Prostate gland (tissue), 2 donors: ENCODE measurements around the gene ALKBH7. TPM values are rescaled to one million over a fixed set of nuclear protein-coding genes. Genes with fewer than 3 reads are reported as not detected.

Experiments
- DNase-seq: peaks from one replicate; pipeline ENCODE4 v3.0.0-alpha.2; 2019; ENCODE audit warnings: low spot score
- H3K27ac ChIP-seq, 2 donors: fragments of 200-600 bp; sonication (generic); 2 replicates each; pipeline ENCODE4 v1.5.1; 2017 to 2019
- H3K27me3 ChIP-seq: fragments of 200-600 bp; sonication (generic); replicated peaks from 2 replicates; pipeline ENCODE4 v1.5.1; 2019; ENCODE audit not compliant: insufficient read depth
- H3K36me3 ChIP-seq, 2 donors: fragments of 200-600 bp; sonication (generic); 1 replicate in 1 of 2; 2 replicates in 1 of 2; pipeline versions ENCODE4 v1.5.1 to v1.8.1; 2017 to 2019
- H3K4me1 ChIP-seq: fragments of 200-600 bp; sonication (generic); replicated peaks from 2 replicates; pipeline ENCODE4 v1.5.1; 2019
- H3K4me3 ChIP-seq, 2 donors: fragments of 200-600 bp; sonication (generic); 2 replicates each; pipeline ENCODE4 v1.5.1; 2017 to 2019
- H3K9me3 ChIP-seq: fragments of 200-600 bp; sonication (generic); 2 replicates; pipeline ENCODE4 v1.5.1; 2017
- CTCF ChIP-seq, 4 experiments: fragments of 200-600 bp in 2 of 4; fragments of 450-650 bp in 2 of 4; sonication (generic) in 2 of 4; IDR thresholded peaks; 1 replicate in 3 of 4; 2 replicates in 1 of 4; pipeline ENCODE4 v1.5.1; 2016 to 2019; ENCODE audit warnings: antibody characterized with exemption in 4 of 4, mild to moderate bottlenecking in 2 of 4, moderate library complexity in 2 of 4
- POLR2A ChIP-seq: fragments of 450-650 bp; IDR thresholded peaks from one replicate; pipeline ENCODE4 v1.6.1; 2016; ENCODE audit warnings: antibody characterized with exemption, mild to moderate bottlenecking
- POLR2AphosphoS5 ChIP-seq: sonication (generic); formaldehyde crosslinking; IDR thresholded peaks from one replicate; pipeline ENCODE4 v1.6.1; 2017; ENCODE audit warnings: antibody characterized with exemption
- WGBS: methylation state at CpG from one replicate; pipeline ENCODE4 v1.1.5; 2018; 5-methylcytosine and 5-hydroxymethylcytosine counted together
- intact Hi-C: fragments of 100-400 bp; cut with DNase I; formaldehyde crosslinking; loops from one replicate; pipeline ENCODE4 v1.14.2; 2022
- total RNA-seq, 2 donors: library from RNA; depleted of rRNA; stranded (reverse); fragments of >200 nt; gene quantifications; one replicate each; pipeline ENCODE4 v1.1.0, GENCODE V29; 2016

The ALKBH7 gene, protein sequence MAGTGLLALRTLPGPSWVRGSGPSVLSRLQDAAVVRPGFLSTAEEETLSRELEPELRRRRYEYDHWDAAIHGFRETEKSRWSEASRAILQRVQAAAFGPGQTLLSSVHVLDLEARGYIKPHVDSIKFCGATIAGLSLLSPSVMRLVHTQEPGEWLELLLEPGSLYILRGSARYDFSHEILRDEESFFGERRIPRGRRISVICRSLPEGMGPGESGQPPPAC
- 100 to 1,000 TPM; 101 to 111 TPM for total RNA-seq

- WGBS, result 0% methylated on average over 47 of the region's 47 CpGs
- Histone ChIP-seq H3K27me3 (no peaks in the 10 kb centered on the region), H3K27ac (peak within 1 kb of the TSS; percentile 99), H3K36me3 (peaks cover 0 to 5% of the 10 kb centered on the region in 2 donors), H3K4me1 (peaks cover 3% of the 10 kb centered on the region), H3K9me3 (no peaks in the 10 kb centered on the region), H3K4me3 (peak within 1 kb of the TSS; percentile 74 to 85)
- intact Hi-C loops, result loop anchor here (1.0 to 5.0 kb wide), 2 partner anchors 21 to 95 kb away; partner anchors contain the start of genes GTF2F1 and MLLT1
- peak; percentile 100 for DNase-seq
- TF ChIP-seq CTCF (IDR thresholded peaks at IDR 0.05), result peak in 1 of 4 experiments; percentile 2
- TF ChIP-seq POLR2AphosphoS5, result peak; percentile 92
- TF ChIP-seq POLR2A, result peak; percentile 71
Measured at GRCh38 chr19:6372594-6373095, at the start of gene ALKBH7. Gene ALKBH7, plus strand, starts transcription at chr19:6372794. Its CDS starts 27 bp downstream, at chr19:6372821.

- TF ChIP-seq POLR2A (no peak), CTCF (IDR thresholded peaks at IDR 0.05) (no peak)
- no peak for DNase-seq
- H3K27ac ChIP-seq, result no peak overlapping the region
- no peak overlapping the region for H3K4me3 ChIP-seq
- no peaks in the 10 kb centered on the region for H3K27me3 ChIP-seq
- no peaks in the 10 kb centered on the region for H3K9me3 ChIP-seq
- WGBS, result 64% methylated on average over 4 of the region's 4 CpGs
- intact Hi-C loops, result no loop called here
- H3K4me1 ChIP-seq, result no peaks in the 10 kb centered on the region
- H3K36me3 ChIP-seq, result no peaks in the 10 kb centered on the region
Measured at GRCh38 chr19:6324757-6325156, 47.8 kb upstream of the ALKBH7 start.

- WGBS, result 84% methylated on average over 4 of the region's 4 CpGs
- TF ChIP-seq CTCF (IDR thresholded peaks at IDR 0.05), result no peak
- no peak for TF ChIP-seq POLR2AphosphoS5
- TF ChIP-seq POLR2A, result no peak
- no peaks in the 10 kb centered on the region for H3K27me3 ChIP-seq
- no peak for DNase-seq
- H3K4me1 ChIP-seq, result no peaks in the 10 kb centered on the region
- no peaks in the 10 kb centered on the region for H3K36me3 ChIP-seq
- H3K4me3 ChIP-seq, result no peak overlapping the region
- H3K27ac ChIP-seq, result no peak overlapping the region
- intact Hi-C loops, result no loop called here
- no peaks in the 10 kb centered on the region for H3K9me3 ChIP-seq
Measured at GRCh38 chr19:6325614-6326013, 47.0 kb upstream of the ALKBH7 start.

DNA sequence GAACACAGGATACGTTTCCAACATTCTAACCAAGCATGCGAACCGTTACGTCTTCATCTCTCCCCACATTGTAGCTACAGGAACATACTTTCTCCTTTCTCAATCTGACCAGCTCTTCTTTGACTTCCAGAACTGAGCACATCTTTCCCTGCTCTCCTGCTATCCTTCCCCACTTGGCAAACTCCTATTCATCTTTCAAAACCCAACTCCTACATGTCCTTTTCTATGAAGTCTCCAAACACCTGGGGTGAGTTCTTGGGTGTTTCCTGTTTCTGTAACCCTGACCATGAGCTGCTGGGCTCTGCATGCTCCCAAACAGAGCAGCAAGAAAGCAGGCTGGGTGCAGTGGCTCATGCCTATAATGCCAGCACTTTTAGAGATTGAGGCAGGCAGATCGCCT, 45.8 kb upstream of the ALKBH7 start:
- Histone ChIP-seq H3K27me3 (no peaks in the 10 kb centered on the region), H3K27ac (no peak overlapping the region), H3K36me3 (no peaks in the 10 kb centered on the region), H3K4me3 (no peak overlapping the region), H3K4me1 (no peaks in the 10 kb centered on the region), H3K9me3 (no peaks in the 10 kb centered on the region)
- no peak for DNase-seq
- 83% methylated on average over 5 of the region's 5 CpGs for WGBS
- TF ChIP-seq POLR2A (no peak), POLR2AphosphoS5 (no peak), CTCF (IDR thresholded peaks at IDR 0.05) (no peak)
- intact Hi-C loops, result no loop called here

- 59% methylated on average over 17 of the region's 17 CpGs for WGBS
- intact Hi-C loops, result no loop called here
Measured at GRCh38 chr19:6333439-6333838, 39.2 kb upstream of the ALKBH7 start, which contains the start of gene ACER1. Gene ACER1, minus strand, starts transcription at chr19:6333612. Its CDS starts 61 bp downstream, at chr19:6333551.

More at GRCh38 chr19:6333439-6333838, 39.2 kb upstream of the ALKBH7 start, which contains the start of gene ACER1:
- Histone ChIP-seq H3K4me1 (no peaks in the 10 kb centered on the region), H3K27ac (peak within 1 kb of the TSS; percentile 33 to 39), H3K9me3 (no peaks in the 10 kb centered on the region), H3K36me3 (no peaks in the 10 kb centered on the region), H3K27me3 (no peaks in the 10 kb centered on the region), H3K4me3 (no peak within 1 kb of the TSS)
- peak; percentile 50 for DNase-seq
- TF ChIP-seq CTCF (IDR thresholded peaks at IDR 0.05) (no peak), POLR2AphosphoS5 (peak; percentile 56), POLR2A (no peak)
